ENCODE measurements around the gene NGFR.

The NGFR gene

GRCh38 chr17:49494986-49495841, at the start of gene NGFR:
TSS of gene NGFR (plus strand) at chr17:49495293. CDS start at chr17:49495418, 125 bp downstream.
- DNase-seq = peak; percentile 82

GRCh38 chr17:49445591-49445990, 49.5 kb upstream of the NGFR start:
- no peak for DNase-seq

- no peak for DNase-seq
These were observed 47.3 kb upstream of the NGFR start for GRCh38 chr17:49447628-49448302.

GRCh38 chr17:49450181-49450580, 44.9 kb upstream of the NGFR start:
- DNase-seq = no peak

GRCh38 chr17:49450735-49451134, 44.4 kb upstream of the NGFR start:
- DNase-seq = no peak

GRCh38 chr17:49452201-49452600, 42.9 kb upstream of the NGFR start:
- no peak for DNase-seq

GRCh38 chr17:49452661-49453060, 42.4 kb upstream of the NGFR start:
- no peak for DNase-seq

GRCh38 chr17:49454050-49454449, 41.0 kb upstream of the NGFR start:
- DNase-seq = no peak

- DNase-seq = peak; percentile 57
These were observed 39.7 kb upstream of the NGFR start for GRCh38 chr17:49455272-49455861.

- peak; percentile 86 for DNase-seq
These were observed 38.7 kb upstream of the NGFR start for GRCh38 chr17:49456183-49456965.

GRCh38 chr17:49457564-49458535, 37.2 kb upstream of the NGFR start:
- no peak for DNase-seq

GRCh38 chr17:49459401-49459984, 35.6 kb upstream of the NGFR start:
- no peak for DNase-seq

- DNase-seq = no peak
These were observed 34.7 kb upstream of the NGFR start for GRCh38 chr17:49460401-49460800.

- no peak for DNase-seq
These were observed 33.5 kb upstream of the NGFR start for GRCh38 chr17:49461580-49461979.

GRCh38 chr17:49464049-49464448, 31.0 kb upstream of the NGFR start:
- no peak for DNase-seq

GRCh38 chr17:49465331-49465903, 29.7 kb upstream of the NGFR start:
- peak; percentile 54 for DNase-seq

GRCh38 chr17:49466436-49466835, 28.7 kb upstream of the NGFR start:
- no peak for DNase-seq

GRCh38 chr17:49467175-49467574, 27.9 kb upstream of the NGFR start:
- no peak for DNase-seq

GRCh38 chr17:49468811-49469385, 26.2 kb upstream of the NGFR start:
- DNase-seq = no peak

All from left hindlimb (tissue), 1 donor.